ENCODE data around the gene LRMDA.

- TF ChIP-seq CTCF (optimal IDR thresholded peaks at IDR 0.05 in 1 of 3, IDR thresholded peaks at IDR 0.05 in 1 of 3, conservative IDR thresholded peaks at IDR 0.05 in 1 of 3; ENCODE audit: extremely low read depth in 1 of 3, insufficient read depth in 2 of 3, low read length in 3 of 3) (no peak), EZH2 (IDR thresholded peaks at IDR 0.05; ENCODE audit: low read length) (no peak)
Measured at GRCh38 chr10:75911426-75911825, 480.0 kb downstream of the LRMDA start.

All from keratinocyte (primary cell).